ENCODE results near the gene MRNIP.

Gene MRNIP

GRCh38 chr5:179869101-179869500, 10.5 kb upstream of the MRNIP start:
- H3K4me2 ChIP-seq (ENCODE audit: low read length) = no peak overlapping the region
- no peaks in the 10 kb centered on the region for H3K79me2 ChIP-seq (ENCODE audit: insufficient read depth, low read length)
- peaks cover 9% of the 10 kb centered on the region for H3K4me1 ChIP-seq (ENCODE audit: insufficient read depth, low read length, severe bottlenecking)
- no peaks in the 10 kb centered on the region for H3K9me2 ChIP-seq (ENCODE audit: low read depth, low read length)
- no peaks in the 10 kb centered on the region for H3K9me3 ChIP-seq (ENCODE audit: low read length)
- no peak overlapping the region for H3K9ac ChIP-seq (ENCODE audit: low read length)
- H3K4me3 ChIP-seq (ENCODE audit: low read depth, low read length, poor library complexity, severe bottlenecking) = no peak overlapping the region
- no peak overlapping the region for H2AFZ ChIP-seq (ENCODE audit: low read length)
- H3F3A ChIP-seq (ENCODE audit: insufficient read depth, low read length) = no peaks in the 10 kb centered on the region; the same call in 1 of the 2 replicates
- H4K20me1 ChIP-seq (ENCODE audit: insufficient read depth, low read length) = no peaks in the 10 kb centered on the region
- no peak overlapping the region for H3K27ac ChIP-seq (ENCODE audit: low read depth, low read length, poor library complexity, severe bottlenecking)
- H3K27me3 ChIP-seq (ENCODE audit: insufficient read depth, low read length) = no peaks in the 10 kb centered on the region
- TF ChIP-seq, protein P1, sequence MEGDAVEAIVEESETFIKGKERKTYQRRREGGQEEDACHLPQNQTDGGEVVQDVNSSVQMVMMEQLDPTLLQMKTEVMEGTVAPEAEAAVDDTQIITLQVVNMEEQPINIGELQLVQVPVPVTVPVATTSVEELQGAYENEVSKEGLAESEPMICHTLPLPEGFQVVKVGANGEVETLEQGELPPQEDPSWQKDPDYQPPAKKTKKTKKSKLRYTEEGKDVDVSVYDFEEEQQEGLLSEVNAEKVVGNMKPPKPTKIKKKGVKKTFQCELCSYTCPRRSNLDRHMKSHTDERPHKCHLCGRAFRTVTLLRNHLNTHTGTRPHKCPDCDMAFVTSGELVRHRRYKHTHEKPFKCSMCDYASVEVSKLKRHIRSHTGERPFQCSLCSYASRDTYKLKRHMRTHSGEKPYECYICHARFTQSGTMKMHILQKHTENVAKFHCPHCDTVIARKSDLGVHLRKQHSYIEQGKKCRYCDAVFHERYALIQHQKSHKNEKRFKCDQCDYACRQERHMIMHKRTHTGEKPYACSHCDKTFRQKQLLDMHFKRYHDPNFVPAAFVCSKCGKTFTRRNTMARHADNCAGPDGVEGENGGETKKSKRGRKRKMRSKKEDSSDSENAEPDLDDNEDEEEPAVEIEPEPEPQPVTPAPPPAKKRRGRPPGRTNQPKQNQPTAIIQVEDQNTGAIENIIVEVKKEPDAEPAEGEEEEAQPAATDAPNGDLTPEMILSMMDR (IDR thresholded peaks at IDR 0.05; ENCODE audit: low read length) = no peak
- TF ChIP-seq EZH2 (IDR thresholded peaks at IDR 0.05; ENCODE audit: borderline replicate concordance, low read length) = no peak
- peaks cover 49% of the 10 kb centered on the region for H3K36me3 ChIP-seq (ENCODE audit: insufficient read depth, low read length)

GRCh38 chr5:179868541-179868940, 9.9 kb upstream of the MRNIP start:
- TF ChIP-seq, protein P1 (IDR thresholded peaks at IDR 0.05; ENCODE audit: low read length) = no peak
- TF ChIP-seq EZH2 (IDR thresholded peaks at IDR 0.05; ENCODE audit: borderline replicate concordance, low read length) = no peak
- Histone ChIP-seq H3K79me2 (ENCODE audit: insufficient read depth, low read length) (no peaks in the 10 kb centered on the region), H3K4me1 (ENCODE audit: insufficient read depth, low read length, severe bottlenecking) (peaks cover 9% of the 10 kb centered on the region), H3K9ac (ENCODE audit: low read length) (no peak overlapping the region), H4K20me1 (ENCODE audit: insufficient read depth, low read length) (no peaks in the 10 kb centered on the region), H2AFZ (ENCODE audit: low read length) (no peak overlapping the region), H3K27me3 (ENCODE audit: insufficient read depth, low read length) (no peaks in the 10 kb centered on the region), H3K9me2 (ENCODE audit: low read depth, low read length) (no peaks in the 10 kb centered on the region), H3K27ac (ENCODE audit: low read depth, low read length, poor library complexity, severe bottlenecking) (no peak overlapping the region), H3K4me2 (ENCODE audit: low read length) (no peak overlapping the region), H3F3A (ENCODE audit: insufficient read depth, low read length) (no peaks in the 10 kb centered on the region; the same call in 1 of the 2 replicates), H3K4me3 (ENCODE audit: low read depth, low read length, poor library complexity, severe bottlenecking) (no peak overlapping the region), H3K36me3 (ENCODE audit: insufficient read depth, low read length) (peaks cover 54% of the 10 kb centered on the region), H3K9me3 (ENCODE audit: low read length) (no peaks in the 10 kb centered on the region)

DNA sequence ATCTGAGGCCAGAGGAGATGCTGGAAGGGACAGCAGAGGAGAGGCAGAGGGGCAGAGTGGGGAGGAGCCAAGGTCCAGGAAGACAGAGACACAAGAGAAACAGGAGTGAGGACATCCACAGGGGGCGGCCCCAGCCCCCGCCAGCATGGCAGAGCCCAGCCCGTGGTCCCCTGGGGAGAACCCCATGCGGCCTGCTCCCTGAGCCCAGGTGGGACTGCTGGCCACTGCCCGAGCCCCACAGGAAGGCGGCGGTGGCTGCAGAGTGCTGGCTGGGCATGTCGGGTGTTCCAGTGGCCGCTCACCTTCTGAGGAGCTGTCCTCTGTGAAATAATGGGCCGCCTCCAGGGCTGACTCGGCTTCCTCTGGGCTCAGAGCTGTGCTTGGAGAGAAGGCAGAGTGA, 8.9 kb upstream of the MRNIP start:
- Histone ChIP-seq H3F3A (ENCODE audit: insufficient read depth, low read length) (no peaks in the 10 kb centered on the region; the same call in 1 of the 2 replicates), H3K9me2 (ENCODE audit: low read depth, low read length) (no peaks in the 10 kb centered on the region), H3K36me3 (ENCODE audit: insufficient read depth, low read length) (peaks cover 65% of the 10 kb centered on the region), H3K27me3 (ENCODE audit: insufficient read depth, low read length) (no peaks in the 10 kb centered on the region), H3K79me2 (ENCODE audit: insufficient read depth, low read length) (no peaks in the 10 kb centered on the region), H3K9me3 (ENCODE audit: low read length) (no peaks in the 10 kb centered on the region), H3K4me3 (ENCODE audit: low read depth, low read length, poor library complexity, severe bottlenecking) (no peak overlapping the region), H2AFZ (ENCODE audit: low read length) (no peak overlapping the region), H3K27ac (ENCODE audit: low read depth, low read length, poor library complexity, severe bottlenecking) (peak overlapping the region; percentile 63), H3K9ac (ENCODE audit: low read length) (no peak overlapping the region), H4K20me1 (ENCODE audit: insufficient read depth, low read length) (no peaks in the 10 kb centered on the region), H3K4me2 (ENCODE audit: low read length) (no peak overlapping the region), H3K4me1 (ENCODE audit: insufficient read depth, low read length, severe bottlenecking) (peaks cover 9% of the 10 kb centered on the region)
- no peak for TF ChIP-seq EZH2 (IDR thresholded peaks at IDR 0.05; ENCODE audit: borderline replicate concordance, low read length)
- TF ChIP-seq, protein P1 (IDR thresholded peaks at IDR 0.05; ENCODE audit: low read length) = no peak

Measured in OCI-LY1 (cell line).